OCI-LY3 (cell line): ENCODE data around the gene AHNAK2.

ENCODE experiments used
- H2AFZ ChIP-seq: fragments of 200-600, 300-600 bp; shearing (Covaris generic); 2 replicates; pipeline ENCODE4 v1.6.0; 2014; ENCODE audit warnings: antibody characterized with exemption, low read depth, low read length
- H3K27ac ChIP-seq: fragments of 200-600, 300-600 bp; sonication (generic); 2 replicates; pipeline ENCODE4 v1.5.1; 2014; ENCODE audit warnings: mild to moderate bottlenecking, low read length, moderate library complexity, mixed read lengths
- H3K27me3 ChIP-seq: fragments of 200-600, 300-600 bp; sonication (generic); 2 replicates; pipeline ENCODE4 v1.6.1; 2014; ENCODE audit warnings: low read depth, low read length, mixed read lengths
- H3K36me3 ChIP-seq: fragments of 200-600, 300-600 bp; sonication (generic); replicated peaks from 2 replicates; pipeline ENCODE3; 2014; ENCODE audit warnings: low read depth, low read length, mixed read lengths
- H3K4me1 ChIP-seq: fragments of 300-600, 200-600 bp; sonication (generic); 2 replicates; pipeline ENCODE4 v1.6.1; 2014; ENCODE audit warnings: low read length, mixed read lengths
- H3K4me2 ChIP-seq: fragments of 200-600, 300-600 bp; sonication (generic); 2 replicates; pipeline ENCODE4 v1.6.1; 2014; ENCODE audit warnings: low read length, mixed read lengths
- H3K4me3 ChIP-seq: fragments of 300-600, 200-600 bp; sonication (generic); 2 replicates; pipeline ENCODE4 v1.5.1; 2014; ENCODE audit warnings: antibody characterized with exemption, mild to moderate bottlenecking, low read length, moderate library complexity
- H3K79me2 ChIP-seq: fragments of 300-600, 200-600 bp; shearing (Covaris generic); 2 replicates; pipeline ENCODE4 v1.6.1; 2014; ENCODE audit warnings: mild to moderate bottlenecking, low read length, mixed read lengths
- H3K9ac ChIP-seq: fragments of 300-600, 200-600 bp; shearing (Covaris generic); 2 replicates; pipeline ENCODE4 v1.6.0; 2014; ENCODE audit warnings: mild to moderate bottlenecking, low read length, moderate library complexity
- H3K9me3 ChIP-seq: fragments of 200-600, 300-600 bp; shearing (Covaris generic); 2 replicates; pipeline ENCODE4 v1.6.1; 2014; ENCODE audit warnings: low read length, mixed read lengths; ENCODE audit not compliant: insufficient read depth
- H4K20me1 ChIP-seq: fragments of 200-600, 300-600 bp; sonication (generic); 2 replicates; pipeline ENCODE4 v1.6.1; 2016; ENCODE audit warnings: low read length, mixed read lengths; ENCODE audit not compliant: insufficient read depth
- EZH2phosphoT487 ChIP-seq: fragments of 200-600 bp; shearing (Covaris generic); IDR thresholded peaks from 2 replicates; pipeline ENCODE4 v1.6.1; 2018; ENCODE audit warnings: antibody characterized with exemption, mixed run types, low read depth
- TF ChIP-seq, protein P1 (sequence below): fragments of 200-600, 300-600 bp; sonication (generic); IDR thresholded peaks from 2 replicates; pipeline ENCODE4 v1.5.1; 2014; ENCODE audit warnings: antibody characterized with exemption, low read length, low read depth

AHNAK2 gene

GRCh38 chr14:104989236-104989950 is 11.2 kb upstream of the AHNAK2 start:
- Histone ChIP-seq H3K4me1 (no peaks in the 10 kb centered on the region), H4K20me1 (no peaks in the 10 kb centered on the region), H3K9me3 (no peaks in the 10 kb centered on the region), H3K36me3 (no peaks in the 10 kb centered on the region), H3K27ac (no peak overlapping the region), H3K9ac (no peak overlapping the region), H3K79me2 (no peaks in the 10 kb centered on the region), H2AFZ (no peak overlapping the region), H3K27me3 (no peaks in the 10 kb centered on the region), H3K4me2 (no peak overlapping the region), H3K4me3 (no peak overlapping the region)
- TF ChIP-seq, protein P1, sequence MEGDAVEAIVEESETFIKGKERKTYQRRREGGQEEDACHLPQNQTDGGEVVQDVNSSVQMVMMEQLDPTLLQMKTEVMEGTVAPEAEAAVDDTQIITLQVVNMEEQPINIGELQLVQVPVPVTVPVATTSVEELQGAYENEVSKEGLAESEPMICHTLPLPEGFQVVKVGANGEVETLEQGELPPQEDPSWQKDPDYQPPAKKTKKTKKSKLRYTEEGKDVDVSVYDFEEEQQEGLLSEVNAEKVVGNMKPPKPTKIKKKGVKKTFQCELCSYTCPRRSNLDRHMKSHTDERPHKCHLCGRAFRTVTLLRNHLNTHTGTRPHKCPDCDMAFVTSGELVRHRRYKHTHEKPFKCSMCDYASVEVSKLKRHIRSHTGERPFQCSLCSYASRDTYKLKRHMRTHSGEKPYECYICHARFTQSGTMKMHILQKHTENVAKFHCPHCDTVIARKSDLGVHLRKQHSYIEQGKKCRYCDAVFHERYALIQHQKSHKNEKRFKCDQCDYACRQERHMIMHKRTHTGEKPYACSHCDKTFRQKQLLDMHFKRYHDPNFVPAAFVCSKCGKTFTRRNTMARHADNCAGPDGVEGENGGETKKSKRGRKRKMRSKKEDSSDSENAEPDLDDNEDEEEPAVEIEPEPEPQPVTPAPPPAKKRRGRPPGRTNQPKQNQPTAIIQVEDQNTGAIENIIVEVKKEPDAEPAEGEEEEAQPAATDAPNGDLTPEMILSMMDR: no peak
- TF ChIP-seq EZH2phosphoT487: no peak

GRCh38 chr14:104986487-104987164 is 8.5 kb upstream of the AHNAK2 start:
- Histone ChIP-seq H3K27me3 (no peaks in the 10 kb centered on the region), H3K27ac (no peak overlapping the region), H3K79me2 (no peaks in the 10 kb centered on the region), H4K20me1 (no peaks in the 10 kb centered on the region), H2AFZ (no peak overlapping the region), H3K9ac (no peak overlapping the region), H3K36me3 (no peaks in the 10 kb centered on the region), H3K4me3 (peak overlapping the region; percentile 79), H3K9me3 (no peaks in the 10 kb centered on the region), H3K4me1 (peaks cover 6% of the 10 kb centered on the region; the same call in 1 of the 2 replicates), H3K4me2 (peak overlapping the region; percentile 67)
- TF ChIP-seq, protein P1: no peak
- no peak for TF ChIP-seq EZH2phosphoT487

- H2AFZ ChIP-seq: no peak within 1 kb of the TSS
Measured at GRCh38 chr14:104985675-104986486, 7.7 kb upstream of the AHNAK2 start, which contains the start of gene CLBA1. Gene CLBA1 (plus strand): TSS chr14:104985788. CDS start chr14:104986432, 644 bp downstream.

More at GRCh38 chr14:104985675-104986486, 7.7 kb upstream of the AHNAK2 start, which contains the start of gene CLBA1:
- Histone ChIP-seq H3K4me1 (peaks cover 6% of the 10 kb centered on the region; the same call in 1 of the 2 replicates), H3K79me2 (no peaks in the 10 kb centered on the region), H3K36me3 (no peaks in the 10 kb centered on the region), H3K4me2 (peak within 1 kb of the TSS; percentile 67), H3K27ac (no peak within 1 kb of the TSS), H3K4me3 (peak within 1 kb of the TSS; percentile 79), H3K9me3 (no peaks in the 10 kb centered on the region), H3K9ac (peak within 1 kb of the TSS; percentile 41), H4K20me1 (no peaks in the 10 kb centered on the region), H3K27me3 (no peaks in the 10 kb centered on the region)
- TF ChIP-seq, protein P1: no peak
- TF ChIP-seq EZH2phosphoT487: no peak
